ENCODE results near the gene LGI4.
"Not testable (repeated sequence)": the region's sequence is repeated elsewhere in the genome, so short reads cannot be mapped to it uniquely, and the experiment has no call there.

Gene LGI4

GRCh38 chr19:35141837-35142605, 7.2 kb upstream of the LGI4 start:
- DNase-seq = no peak

- DNase-seq = peak; percentile 94
Observed at GRCh38 chr19:35140962-35141836, 6.3 kb upstream of the LGI4 start.

GRCh38 chr19:35140207-35140961, 5.5 kb upstream of the LGI4 start:
- DNase-seq = no peak

GRCh38 chr19:35138305-35138892, 3.5 kb upstream of the LGI4 start, which contains the start of gene FXYD1:
TSS of gene FXYD1 (plus strand) at chr19:35138824. CDS start at chr19:35140080, 1,256 bp downstream.
- no peak for DNase-seq

GRCh38 chr19:35136977-35137702, 2.3 kb upstream of the LGI4 start:
- DNase-seq = no peak

- DNase-seq = no peak
Observed at GRCh38 chr19:35136231-35136630, 1.4 kb upstream of the LGI4 start.

GRCh38 chr19:35135389-35135909, 590 bp upstream of the LGI4 start:
- peak; percentile 56 for DNase-seq

GRCh38 chr19:35133826-35134225, 1.0 kb downstream of the LGI4 start:
- DNase-seq = no peak

GRCh38 chr19:35132254-35132653, 2.6 kb downstream of the LGI4 start:
- no peak for DNase-seq

GRCh38 chr19:35130761-35131720, 3.8 kb downstream of the LGI4 start:
- DNase-seq = no peak

GRCh38 chr19:35129724-35130274, 5.1 kb downstream of the LGI4 start:
- not testable (repeated sequence) for DNase-seq

- no peak for DNase-seq
Observed at GRCh38 chr19:35128398-35129057, 6.3 kb downstream of the LGI4 start.

GRCh38 chr19:35127871-35128270, 7.0 kb downstream of the LGI4 start:
- no peak for DNase-seq

GRCh38 chr19:35126624-35126959, 8.3 kb downstream of the LGI4 start:
- no peak for DNase-seq

GRCh38 chr19:35125749-35126623, 8.9 kb downstream of the LGI4 start:
- DNase-seq = no peak

GRCh38 chr19:35125270-35125717, 9.6 kb downstream of the LGI4 start:
- no peak for DNase-seq

GRCh38 chr19:35124098-35125060, 10.5 kb downstream of the LGI4 start:
- peak; percentile 90 for DNase-seq

All from CD4-positive, alpha-beta T cell treated with Interferon gamma for 1 hour (primary cell).